GM18508 (cell line): ENCODE data around the gene BIRC5.

Experiments used
- ATAC-seq: cut with Tn5 transposase; IDR thresholded peaks from one replicate; pipeline ENCODE4 v1.9.1; 2021; ENCODE audit warnings: moderate number of reproducible peaks; ENCODE audit not compliant: insufficient read depth, unreplicated experiment

The BIRC5 gene

DNA sequence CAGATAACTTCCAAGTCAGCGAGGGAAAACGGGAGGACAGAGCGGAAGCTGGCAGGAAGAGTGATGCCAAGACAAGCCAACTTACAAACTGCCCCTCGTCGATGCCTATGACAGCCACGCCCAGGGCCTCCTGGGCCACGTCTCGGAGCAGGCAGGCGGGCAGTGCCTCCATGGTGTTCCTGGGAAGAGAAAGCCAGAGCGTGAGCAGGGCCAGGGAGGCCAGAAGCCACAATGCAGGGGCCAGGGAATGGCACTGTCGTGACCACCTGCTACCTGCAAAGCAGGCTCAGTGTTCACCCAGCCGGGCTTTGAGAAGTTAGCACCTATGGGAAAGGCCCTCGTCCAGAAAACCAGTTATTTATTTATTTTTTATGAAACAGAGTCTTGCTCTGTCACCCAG is 31.5 kb upstream of the BIRC5 start:
- no peak for ATAC-seq

DNA sequence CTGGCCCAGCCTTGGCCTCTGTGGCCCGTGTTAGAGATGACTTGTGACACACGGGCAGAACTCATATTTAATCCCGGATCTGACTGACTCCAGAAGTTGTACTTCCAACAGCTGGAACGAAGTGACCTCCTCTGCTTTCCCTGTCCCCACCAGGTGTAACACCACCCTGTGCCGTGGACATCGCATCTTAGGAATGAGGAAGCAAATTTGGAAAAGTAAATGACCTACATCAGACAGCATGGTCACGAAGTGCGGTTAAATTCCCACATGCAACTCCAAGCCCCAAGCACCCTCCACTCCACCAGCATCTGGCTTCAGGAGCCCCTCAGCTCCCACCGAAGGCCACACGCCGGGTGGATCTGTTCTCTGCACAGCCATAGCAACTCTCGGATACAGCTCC is 30.1 kb upstream of the BIRC5 start:
- no peak for ATAC-seq

DNA sequence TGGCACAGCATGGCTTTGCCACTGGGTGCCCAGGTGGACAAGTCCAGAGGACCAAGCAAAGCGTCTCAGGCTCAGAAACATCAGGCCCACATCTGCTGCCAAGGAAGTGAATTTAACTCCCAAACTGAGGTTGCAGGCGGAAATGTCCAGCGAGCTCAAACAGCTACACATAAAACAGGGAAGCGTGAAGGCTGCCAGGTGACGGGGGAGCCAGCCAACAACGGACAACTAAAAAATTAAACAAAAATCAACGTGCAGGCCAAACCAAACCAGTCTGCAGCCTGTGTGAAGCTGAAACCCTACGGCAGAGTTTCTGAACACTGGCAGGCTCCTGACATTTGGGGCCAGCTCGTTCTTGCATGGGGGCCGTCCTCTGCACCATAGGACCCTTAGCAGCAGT is 29.7 kb upstream of the BIRC5 start:
- no peak for ATAC-seq

DNA sequence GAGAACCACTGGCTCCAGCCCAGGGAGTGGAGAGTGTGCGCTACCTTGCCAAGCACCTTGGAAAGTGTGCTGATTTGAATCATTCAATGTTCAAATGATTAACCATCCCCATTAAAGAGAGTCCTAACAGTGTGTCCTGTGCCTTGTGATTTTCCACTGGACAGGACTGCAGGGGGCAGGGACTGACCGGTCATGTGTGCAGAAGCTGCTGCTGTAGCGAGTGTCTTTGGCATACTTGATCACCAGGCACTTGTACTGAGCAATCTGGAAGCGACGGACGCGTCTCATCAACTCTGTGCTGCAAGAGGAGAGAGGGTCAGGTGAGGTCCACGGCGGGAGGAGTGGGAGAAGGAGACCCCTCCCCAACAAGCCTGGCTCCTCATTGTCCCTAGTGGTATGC is 29.2 kb upstream of the BIRC5 start:
- ATAC-seq = no peak

DNA sequence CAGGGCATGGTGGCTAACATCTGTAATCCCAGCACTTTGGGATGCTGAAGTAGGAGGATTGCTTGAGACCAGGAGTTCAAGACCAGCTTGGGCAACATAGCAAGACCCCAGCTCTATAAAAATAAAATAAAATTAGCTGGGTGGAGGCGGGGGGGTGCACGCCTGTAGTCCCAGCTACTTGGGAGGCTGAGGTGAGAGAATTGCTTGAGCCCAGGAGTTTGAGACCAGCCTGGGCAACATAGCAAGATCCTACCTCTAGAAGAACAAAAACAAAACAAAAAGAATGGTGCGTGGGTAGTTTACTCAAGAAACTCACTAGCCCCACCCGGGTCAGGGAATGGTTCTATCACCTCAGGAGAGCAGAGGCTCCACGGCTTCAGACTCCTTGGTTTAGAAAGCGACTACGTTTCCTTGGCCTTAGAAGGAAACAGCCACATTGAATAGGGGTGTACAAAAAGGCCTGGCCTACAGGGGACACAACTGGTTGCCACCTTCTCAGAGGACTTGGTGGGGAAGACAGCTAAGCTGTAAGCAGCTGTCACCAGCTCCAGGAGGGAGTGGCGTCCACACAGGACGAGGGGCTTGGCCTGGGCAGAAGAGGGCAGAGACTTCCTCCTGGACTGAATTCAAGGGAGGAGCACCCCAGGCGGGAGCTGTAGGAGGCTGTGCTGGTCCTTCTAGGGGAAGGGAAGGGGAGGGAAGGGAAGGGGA is 27.9 kb upstream of the BIRC5 start:
- no peak for ATAC-seq

DNA sequence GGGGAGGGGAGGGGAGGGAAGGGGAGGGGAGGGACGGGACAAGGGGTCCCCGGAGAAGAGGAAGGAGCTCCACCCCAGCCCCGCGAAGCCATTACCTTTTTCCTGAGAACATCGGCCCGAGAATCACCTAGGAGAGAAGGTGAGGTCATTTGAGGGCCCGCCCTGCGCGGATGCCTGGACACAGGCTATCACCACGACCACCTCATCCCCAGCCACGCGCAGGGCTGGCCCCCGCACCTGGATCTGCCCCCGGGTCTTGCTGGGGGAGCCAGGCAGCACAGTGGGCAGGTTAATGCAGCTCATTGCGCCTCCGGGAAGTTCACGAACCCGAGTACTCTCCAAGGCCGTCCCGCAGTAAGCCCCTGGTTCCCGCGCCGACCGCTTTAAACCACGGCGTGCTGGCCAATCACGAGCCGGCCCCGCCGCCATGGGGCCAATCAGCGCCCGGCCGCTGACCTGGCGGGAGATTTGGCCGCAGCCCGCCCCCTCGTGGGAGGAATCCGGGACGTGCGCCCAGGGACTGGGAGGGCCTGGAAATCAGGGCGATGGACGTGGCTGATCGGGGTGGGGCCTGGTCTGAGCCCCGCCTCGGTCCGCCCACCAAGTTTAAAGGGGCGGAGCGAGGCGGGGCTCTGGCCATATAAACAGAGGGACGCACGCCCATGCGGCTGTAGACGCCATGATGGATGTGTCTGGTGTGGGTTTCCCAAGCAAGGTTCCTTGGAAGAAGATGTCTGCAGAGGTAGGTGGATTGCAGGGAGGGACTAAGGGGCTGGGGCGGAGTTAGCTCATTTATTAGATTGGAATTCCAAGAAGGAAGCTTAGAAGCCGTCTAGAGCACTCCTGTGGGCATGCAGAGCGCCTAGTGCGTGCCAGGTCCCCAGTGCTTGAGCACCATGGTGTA is 27.1 kb upstream of the BIRC5 start, which contains the start of the genes AFMID and TK1:
TSS of gene AFMID (plus strand) at position 671 of the 904 bp plus-strand sequence. CDS start at position 680, 9 bp downstream.
TSS of gene TK1 (minus strand) at position 361 of the 904 bp plus-strand sequence. CDS start at position 303, 58 bp downstream.
- ATAC-seq = peak; percentile 52

DNA sequence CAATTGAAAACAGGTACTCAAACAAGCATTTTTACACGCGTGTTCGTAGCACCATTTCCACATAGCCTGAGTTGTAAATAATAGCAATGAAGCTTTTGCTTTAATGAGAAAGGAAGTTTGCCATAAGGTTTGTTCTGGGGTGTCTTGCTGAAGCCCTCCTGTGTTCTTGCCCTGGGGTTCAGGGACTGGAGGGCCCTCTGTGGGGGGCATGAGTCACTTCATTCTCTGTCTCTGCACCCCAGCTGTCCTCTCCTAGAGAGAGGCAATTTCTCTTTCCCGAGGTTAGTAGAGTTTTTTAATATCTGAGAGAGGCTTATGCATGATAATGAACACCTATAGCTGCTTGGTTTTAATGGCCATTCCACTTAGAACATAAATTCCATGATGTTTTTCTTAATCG is 17.3 kb upstream of the BIRC5 start:
- ATAC-seq = no peak

DNA sequence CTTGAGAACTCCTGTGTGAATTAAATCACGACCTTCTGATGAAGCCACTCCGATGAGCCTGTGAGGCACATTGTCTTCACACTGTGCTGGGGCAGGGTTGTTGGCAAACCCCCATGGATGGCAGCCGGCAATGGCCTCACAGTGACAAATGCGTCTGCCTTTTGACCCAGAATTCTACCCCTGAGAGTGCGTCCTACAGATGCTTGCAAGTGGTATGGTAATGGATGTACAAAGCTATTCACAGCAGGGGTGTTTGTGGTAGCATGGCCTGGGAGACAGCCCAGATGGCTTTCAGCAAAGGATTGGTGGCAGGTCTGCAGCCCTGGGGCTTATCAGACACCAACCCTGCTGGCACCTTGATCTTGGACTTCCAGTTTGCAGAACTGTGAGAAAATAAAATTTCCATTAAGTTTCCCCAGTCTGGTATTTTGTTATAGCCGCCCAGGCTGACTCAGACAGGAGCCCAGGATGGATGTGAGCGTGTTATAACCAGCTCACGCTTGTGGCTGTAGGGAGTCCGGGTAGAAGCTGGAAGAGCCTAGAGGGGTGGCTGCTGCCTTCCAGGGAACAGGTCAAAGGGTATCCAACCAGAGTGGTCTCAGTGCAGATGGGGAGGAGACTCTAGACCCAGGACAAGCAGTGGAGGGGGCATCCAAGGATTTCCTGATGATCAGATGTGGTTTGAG is 16.8 kb upstream of the BIRC5 start:
- no peak for ATAC-seq

GRCh38 chr17:78200451-78200850 is 13.6 kb upstream of the BIRC5 start:
- ATAC-seq = no peak

- no peak for ATAC-seq
Measured at GRCh38 chr17:78202666-78203065, 11.4 kb upstream of the BIRC5 start.

- no peak for ATAC-seq
Measured at GRCh38 chr17:78204387-78205123, 9.5 kb upstream of the BIRC5 start.

- ATAC-seq = no peak
Measured at GRCh38 chr17:78205124-78205775, 8.8 kb upstream of the BIRC5 start.

DNA sequence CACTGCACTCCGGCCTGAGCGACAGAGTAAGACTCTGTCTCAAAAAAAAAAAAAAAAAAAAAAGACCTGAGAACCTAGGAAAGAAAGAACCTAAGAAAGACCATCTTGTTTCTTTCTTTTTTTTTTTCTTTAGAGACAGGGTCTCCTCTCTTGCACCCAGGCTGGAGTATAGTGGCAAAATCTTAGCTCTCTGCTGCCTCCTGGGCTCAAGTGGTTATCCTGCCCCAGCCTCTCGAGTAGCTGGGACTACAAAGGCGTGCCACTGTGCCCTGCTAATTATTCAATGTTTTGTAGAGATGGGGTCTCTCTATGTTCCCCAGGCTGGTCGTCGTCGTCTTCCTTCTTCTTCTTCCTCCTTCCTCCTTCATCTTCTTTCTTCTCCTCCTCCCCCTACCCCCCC is 7.8 kb upstream of the BIRC5 start:
- ATAC-seq = no peak

DNA sequence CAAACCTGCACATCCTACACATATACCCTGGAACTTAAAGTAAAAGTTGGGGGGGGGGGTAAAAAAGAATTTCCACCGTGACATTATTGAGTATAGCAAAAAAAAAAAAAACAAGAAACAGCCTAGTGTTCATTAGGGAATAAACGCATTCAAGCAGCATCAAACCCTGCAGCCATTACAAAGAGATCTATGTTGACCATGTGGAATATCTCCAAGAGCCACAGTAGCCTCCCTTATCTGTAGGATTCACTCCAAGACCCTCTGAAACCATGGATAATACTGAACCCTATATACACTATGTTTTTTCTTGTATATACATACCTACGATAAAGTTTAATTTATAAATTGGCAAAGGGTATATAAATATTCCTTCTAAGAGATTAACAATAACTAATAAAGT is 5.6 kb upstream of the BIRC5 start:
- no peak for ATAC-seq

- ATAC-seq = no peak
Measured at GRCh38 chr17:78210111-78210510, 3.9 kb upstream of the BIRC5 start.

- ATAC-seq = no peak
Measured at GRCh38 chr17:78211032-78211431, 3.0 kb upstream of the BIRC5 start.

DNA sequence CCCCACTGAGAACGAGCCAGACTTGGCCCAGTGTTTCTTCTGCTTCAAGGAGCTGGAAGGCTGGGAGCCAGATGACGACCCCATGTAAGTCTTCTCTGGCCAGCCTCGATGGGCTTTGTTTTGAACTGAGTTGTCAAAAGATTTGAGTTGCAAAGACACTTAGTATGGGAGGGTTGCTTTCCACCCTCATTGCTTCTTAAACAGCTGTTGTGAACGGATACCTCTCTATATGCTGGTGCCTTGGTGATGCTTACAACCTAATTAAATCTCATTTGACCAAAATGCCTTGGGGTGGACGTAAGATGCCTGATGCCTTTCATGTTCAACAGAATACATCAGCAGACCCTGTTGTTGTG is 631 bp downstream of the BIRC5 start:
- ATAC-seq = no peak

- no peak for ATAC-seq
Measured at GRCh38 chr17:78219396-78220150, 5.5 kb downstream of the BIRC5 start.

GRCh38 chr17:78223061-78223460 is 9.0 kb downstream of the BIRC5 start:
- no peak for ATAC-seq
